NT2/D1 (cell line): ENCODE data around the gene GLRA2.

Experiments
- SUZ12 ChIP-seq: IDR thresholded peaks from 2 replicates; pipeline ENCODE4 v1.6.1; 2011; ENCODE audit not compliant: insufficient read length, insufficient read depth; ENCODE audit errors: extremely low read depth
- YY1 ChIP-seq: IDR thresholded peaks from 2 replicates; pipeline ENCODE4 v1.6.1; 2011; ENCODE audit not compliant: insufficient read length, insufficient read depth
- ZNF274 ChIP-seq: IDR thresholded peaks from 2 replicates; pipeline ENCODE4 v1.6.1; 2011; ENCODE audit warnings: mild to moderate bottlenecking, low read depth, low read length

DNA sequence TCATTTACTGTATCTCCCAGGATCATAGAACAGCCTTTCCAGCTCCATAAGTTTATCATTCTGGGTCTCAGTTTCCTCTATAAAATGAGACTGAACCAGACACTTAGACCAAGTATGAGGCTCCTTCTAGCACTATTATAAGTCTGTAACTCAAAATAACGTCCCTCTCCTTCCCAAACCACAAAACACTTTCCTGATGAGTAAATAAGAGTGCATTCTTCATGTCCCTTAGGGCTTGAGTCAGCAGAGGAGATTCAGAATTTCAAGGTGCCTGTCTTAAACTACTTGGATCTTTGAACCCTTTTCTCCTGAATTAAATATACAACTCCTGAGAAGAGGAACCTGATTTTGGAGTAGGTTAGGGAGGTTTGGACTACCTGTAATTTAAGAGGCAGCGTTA is 62.6 kb downstream of the GLRA2 start:
- TF ChIP-seq YY1 (no peak), SUZ12 (no peak), ZNF274 (no peak)
